GM18507 (cell line): ENCODE data around the gene RSPH4A.
"Not testable (repeated sequence)": the region's sequence is repeated elsewhere in the genome, so short reads cannot be mapped to it uniquely, and the experiment has no call there.

Experiments used
- DNase-seq: peaks from one replicate; pipeline ENCODE4 v3.0.0; 2011; ENCODE audit warnings: low read depth; ENCODE audit not compliant: insufficient read length; ENCODE audit errors: extremely low spot score
- FAIRE-seq: peaks from 2 replicates; lab custom pipeline; 2011; peaks lifted over from hg19 to GRCh38; lab: Jason Lieb, UNC

Gene RSPH4A

GRCh38 chr6:116624036-116624805, 7.9 kb downstream of the RSPH4A start:
- FAIRE-seq (no peak), DNase-seq (no peak)

GRCh38 chr6:116625872-116626271, 9.6 kb downstream of the RSPH4A start:
- no peak for FAIRE-seq

GRCh38 chr6:116629563-116629981, 13.3 kb downstream of the RSPH4A start:
- DNase-seq: no peak
- no peak for FAIRE-seq

More at GRCh38 chr6:116625872-116626271, 9.6 kb downstream of the RSPH4A start:
- DNase-seq: no peak

- FAIRE-seq: no peak
- no peak for DNase-seq
Observed at GRCh38 chr6:116631379-116631990, 15.2 kb downstream of the RSPH4A start.

DNA sequence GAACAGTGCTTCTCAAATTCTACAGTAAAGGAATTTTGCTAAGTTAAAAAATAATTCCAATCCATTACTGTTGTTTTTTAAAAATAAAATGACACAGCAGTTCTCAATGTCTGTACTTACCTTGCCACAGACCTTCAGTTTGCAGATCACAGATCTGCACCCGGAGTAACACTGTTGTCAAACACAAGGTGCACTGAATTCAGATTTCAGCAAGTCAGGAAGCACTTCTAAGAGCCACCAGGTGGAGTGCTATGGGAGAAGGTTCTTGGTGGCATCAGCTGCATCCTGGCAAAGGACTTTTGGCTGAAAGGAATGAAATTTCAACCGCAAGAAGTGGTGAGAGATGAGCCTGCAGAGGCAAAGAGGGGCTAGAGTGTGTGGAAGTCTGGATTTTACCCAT, 17.4 kb downstream of the RSPH4A start:
- DNase-seq: no peak
- peak; percentile 31 for FAIRE-seq

GRCh38 chr6:116648156-116648555, 31.9 kb downstream of the RSPH4A start:
- no peak for DNase-seq
- no peak for FAIRE-seq

DNA sequence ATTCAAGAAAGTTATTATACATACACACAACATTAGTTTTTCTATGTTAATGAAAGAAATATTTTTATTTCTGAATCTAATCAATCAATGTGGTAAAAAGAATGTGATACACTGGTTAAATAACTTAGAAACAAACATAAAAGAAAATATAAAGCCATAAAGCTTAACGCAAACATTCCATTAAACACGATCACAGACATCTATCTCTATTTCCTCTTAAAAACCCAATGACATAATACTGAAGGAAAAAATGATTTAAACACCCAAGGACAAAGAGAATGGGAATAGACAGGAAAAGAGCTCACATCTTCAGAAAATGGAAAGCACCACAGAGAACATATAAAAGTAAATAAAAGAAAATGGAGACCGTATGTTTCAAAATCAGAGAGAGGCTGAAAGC, 32.9 kb downstream of the RSPH4A start:
- DNase-seq (no peak), FAIRE-seq (no peak)

DNA sequence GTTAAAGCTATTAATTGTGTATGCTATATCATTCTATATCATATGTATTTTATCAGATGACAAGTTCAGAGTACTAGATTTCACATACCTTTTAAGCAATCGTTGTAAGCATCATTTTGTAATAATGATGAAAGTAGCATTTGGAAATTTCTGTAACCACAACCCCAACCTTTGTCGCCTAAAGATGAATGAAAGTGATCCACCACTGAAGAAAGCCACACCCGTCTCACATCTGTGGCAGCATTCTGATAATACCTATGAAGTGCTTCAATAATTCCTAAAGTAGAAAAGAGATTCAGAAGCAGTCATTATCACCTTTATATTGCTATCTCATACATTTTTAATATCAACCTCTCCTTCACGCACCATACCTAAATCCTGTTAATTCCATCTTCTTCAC, 35.6 kb downstream of the RSPH4A start:
- DNase-seq (no peak), FAIRE-seq (no peak)

GRCh38 chr6:116661594-116661993, 45.3 kb downstream of the RSPH4A start:
- no peak for FAIRE-seq

DNA sequence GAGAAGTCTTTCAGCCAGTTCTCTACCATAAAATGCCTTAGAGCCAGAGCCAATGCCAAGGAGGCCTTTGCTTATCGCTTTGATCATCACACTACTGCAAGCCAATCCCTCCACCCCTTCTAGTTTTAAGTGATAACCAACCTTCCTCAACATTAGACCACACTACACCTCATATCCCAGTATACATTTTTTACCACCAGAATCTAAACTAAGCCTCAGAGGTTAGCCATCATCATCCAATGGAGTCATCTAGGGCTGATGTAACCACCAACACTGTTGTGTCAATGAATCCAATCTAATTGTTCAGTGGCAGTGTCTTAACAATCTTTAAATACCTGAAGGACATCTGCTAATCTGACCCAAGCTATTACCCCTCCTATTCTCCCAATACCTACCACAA, 45.9 kb downstream of the RSPH4A start:
- FAIRE-seq (peak; percentile 48), DNase-seq (no peak)

More at GRCh38 chr6:116661594-116661993, 45.3 kb downstream of the RSPH4A start:
- DNase-seq: no peak

GRCh38 chr6:116663308-116663707, 47.0 kb downstream of the RSPH4A start:
- FAIRE-seq (no peak), DNase-seq (no peak)

DNA sequence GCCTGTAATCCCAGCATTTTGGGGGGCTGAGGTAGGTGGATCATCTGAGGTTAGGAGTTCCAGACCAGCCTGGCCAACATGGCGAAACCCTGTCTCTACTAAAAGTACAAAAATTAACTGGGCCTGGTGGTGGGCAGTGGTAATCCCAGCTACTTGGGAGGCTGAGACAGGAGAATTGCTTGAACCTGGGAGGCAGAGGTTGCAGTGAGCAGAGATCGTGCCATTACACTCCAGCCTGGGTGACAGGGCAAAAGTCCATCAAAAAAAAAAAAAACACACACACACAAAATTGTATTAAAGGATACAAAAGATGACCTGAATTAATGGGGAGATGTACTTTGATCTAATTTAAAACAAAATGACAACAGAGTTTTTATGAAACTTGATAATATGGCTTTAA, 47.9 kb downstream of the RSPH4A start:
- not testable (repeated sequence) for FAIRE-seq

DNA sequence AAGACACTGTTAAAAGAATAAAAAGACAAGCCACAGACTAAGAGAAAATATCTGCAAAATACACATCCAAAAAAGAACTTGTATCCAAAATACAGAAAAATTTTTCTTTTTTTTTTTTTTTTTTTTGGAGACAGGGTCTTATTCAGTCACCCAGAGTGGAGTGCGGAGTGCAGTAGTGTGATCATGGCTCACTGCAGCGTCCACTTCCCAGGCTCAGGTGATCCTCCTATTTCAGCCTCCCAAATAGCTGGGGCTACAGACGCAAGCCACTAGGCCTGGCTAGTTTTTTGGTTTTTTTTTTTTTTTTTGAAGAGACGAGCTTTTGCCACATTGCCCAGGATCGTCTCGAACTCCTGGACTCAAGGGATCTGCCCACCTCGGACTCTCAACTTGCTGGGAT, 49.2 kb downstream of the RSPH4A start:
- DNase-seq (no peak), FAIRE-seq (no peak)

More for the DNA sequence above, 47.9 kb downstream of the RSPH4A start:
- not testable (repeated sequence) for DNase-seq

DNA sequence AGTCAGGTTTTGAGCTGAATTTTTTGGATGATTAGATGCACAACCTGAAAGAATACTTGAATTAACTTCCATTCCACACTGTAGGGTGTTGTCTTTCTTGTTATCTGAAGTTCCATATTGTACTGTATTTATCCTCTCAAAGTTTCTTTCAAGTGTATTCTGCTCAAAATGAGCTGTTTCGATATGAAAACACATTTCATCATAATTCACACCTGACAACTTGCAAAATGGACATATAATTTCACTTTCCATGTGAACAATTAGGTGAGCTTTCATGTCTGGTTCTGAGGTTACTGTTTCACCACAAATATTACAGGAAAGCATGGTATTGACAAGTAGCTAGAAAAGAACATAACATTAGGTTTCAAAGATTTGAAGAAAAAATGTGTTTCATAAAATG, 50.6 kb downstream of the RSPH4A start:
- FAIRE-seq: peak; percentile 82
- no peak for DNase-seq

DNA sequence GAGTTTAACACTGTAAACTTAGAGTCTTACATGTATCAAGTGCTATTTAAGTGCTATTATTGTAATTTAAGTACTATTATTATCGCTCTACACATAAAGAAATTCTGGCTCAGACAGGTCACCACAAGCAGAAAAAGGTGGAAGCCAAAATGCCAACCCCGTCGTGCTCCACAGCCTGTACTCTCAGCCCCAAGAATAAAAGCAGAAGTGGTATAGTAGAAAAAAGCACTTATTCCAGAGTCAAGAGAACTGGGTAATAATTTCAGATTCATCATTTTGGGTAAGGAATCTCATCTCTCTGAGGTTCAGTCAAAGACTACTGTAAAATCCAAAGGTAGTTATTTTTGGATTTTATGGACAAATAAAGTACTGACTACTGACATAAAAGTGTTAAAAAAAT, 51.3 kb downstream of the RSPH4A start:
- peak; percentile 21 for FAIRE-seq
- DNase-seq: no peak

DNA sequence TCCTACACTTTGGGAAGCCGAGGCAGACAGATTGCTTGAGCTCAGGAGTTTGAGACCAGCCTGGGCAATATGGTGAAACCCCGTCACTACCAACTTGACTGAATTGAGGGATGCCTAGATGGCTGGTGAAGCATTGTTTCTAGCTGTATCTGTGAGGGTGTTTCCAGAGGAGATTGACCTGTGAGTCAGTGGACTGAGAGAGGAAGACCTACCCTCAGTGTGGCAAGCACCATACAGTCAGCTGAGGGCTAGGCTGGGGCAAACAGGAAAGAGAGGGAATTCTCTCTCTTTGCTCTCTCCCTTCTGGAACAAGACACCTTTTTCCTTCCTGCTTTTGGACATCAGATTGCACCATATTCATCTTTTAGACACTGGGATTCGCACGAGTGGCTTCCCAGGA, 56.0 kb downstream of the RSPH4A start:
- no peak for FAIRE-seq
- DNase-seq: no peak

DNA sequence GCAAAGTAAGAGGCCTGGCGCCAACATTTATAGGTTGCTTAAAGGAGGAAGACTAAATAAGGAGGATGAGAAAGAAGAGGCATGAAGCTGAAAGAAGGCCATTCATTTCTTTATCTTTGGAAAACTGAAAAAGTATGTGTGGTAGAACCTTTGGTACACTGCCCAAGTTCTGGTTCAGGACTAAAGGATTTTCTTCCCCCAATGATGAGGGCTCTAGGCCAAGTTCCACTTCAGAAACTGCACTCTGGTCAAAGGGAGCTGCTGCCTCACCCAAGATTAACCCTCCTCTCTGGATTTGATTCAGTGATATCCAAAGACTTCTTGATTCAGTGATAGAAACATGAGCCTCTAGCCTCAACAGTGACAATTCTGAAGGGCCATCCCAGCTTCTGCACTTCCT, 59.7 kb downstream of the RSPH4A start:
- no peak for FAIRE-seq
- DNase-seq: no peak

DNA sequence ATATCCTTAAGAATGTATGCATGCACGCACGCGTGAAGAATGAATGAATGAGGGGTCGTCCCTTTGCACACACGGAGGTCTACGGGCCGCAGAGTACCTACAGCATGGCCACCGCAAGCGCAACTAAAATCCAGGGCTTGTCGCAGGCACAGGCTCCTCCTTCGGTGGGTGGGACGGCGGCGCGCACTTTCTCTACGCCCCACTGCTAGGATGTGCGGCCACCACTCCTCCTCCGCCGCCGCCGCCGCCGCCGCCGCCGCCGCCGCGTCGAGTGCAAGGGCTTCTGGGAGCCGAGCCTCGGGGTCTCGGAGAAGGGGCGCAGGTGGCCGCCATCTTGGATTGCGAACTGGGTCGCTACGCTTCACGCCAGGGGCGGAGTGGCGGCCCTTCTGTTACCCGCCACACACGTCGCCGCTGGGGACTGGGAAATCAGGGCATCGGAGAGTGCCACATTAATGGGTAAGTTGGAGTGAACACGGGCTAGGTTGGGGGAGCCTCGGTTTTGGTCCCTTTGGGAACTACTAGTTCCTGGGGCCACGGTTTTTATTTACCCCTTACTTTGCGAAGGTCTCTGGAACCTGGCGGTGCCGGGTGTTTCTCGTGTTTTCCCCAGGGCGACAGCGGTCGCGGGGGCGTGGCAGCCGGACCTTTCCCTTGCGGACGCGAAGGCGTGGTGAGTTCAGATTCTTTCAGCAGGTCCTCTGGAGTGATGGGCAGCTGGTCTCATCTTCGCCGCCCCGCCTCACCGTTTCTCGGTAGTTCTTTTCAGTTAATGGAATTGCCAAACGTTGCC, 64.8 kb downstream of the RSPH4A start, which contains the start of gene KPNA5:
Gene KPNA5, plus strand, starts transcription at position 332 of the 793 bp plus-strand sequence. Its CDS starts 124 bp downstream, at position 456.
- DNase-seq (peak; percentile 74), FAIRE-seq (peak; percentile 93)

DNA sequence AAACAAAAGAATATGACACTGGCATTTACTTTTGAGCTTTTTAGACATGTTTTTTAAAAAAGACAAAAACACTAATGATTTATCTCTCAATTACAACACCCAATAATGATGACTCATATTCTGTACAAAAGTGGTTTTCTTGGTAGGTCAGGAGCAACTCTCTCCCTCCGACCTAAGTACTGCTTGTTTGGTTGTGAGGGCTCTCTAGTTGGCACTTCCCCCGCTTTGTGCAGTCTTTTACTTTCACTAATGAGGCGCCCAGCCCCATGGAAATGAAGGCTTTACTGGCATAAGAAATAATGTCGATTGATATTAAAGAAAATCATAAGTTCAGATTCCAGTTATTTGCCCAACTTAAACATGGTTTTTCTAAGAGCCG, 66.0 kb downstream of the RSPH4A start:
- DNase-seq (no peak), FAIRE-seq (peak; percentile 60)
